Gastroesophageal sphincter (tissue), 4 donors: ENCODE data around the gene NFIX. TPM values are rescaled to one million over a fixed set of nuclear protein-coding genes. Genes with fewer than 3 reads are reported as not detected.

Experiments
- ATAC-seq: fragments of 150-250 bp; one replicate; pipeline ENCODE4 v1.9.1; 2016; ENCODE audit warnings: mild to moderate bottlenecking, moderate library complexity
- H3K27ac ChIP-seq, 4 donors: fragments of 200-600 bp; sonication (generic) in 3 of 4; 1 replicate in 3 of 4; 2 replicates in 1 of 4; pipeline ENCODE4 v1.5.1; 2016 to 2019
- H3K27me3 ChIP-seq: fragments of 200-600 bp; sonication (generic); one replicate; pipeline ENCODE4 v1.5.1; 2019
- H3K36me3 ChIP-seq, 2 donors: fragments of 200-600 bp; sonication (generic); one replicate each; pipeline ENCODE4 v1.5.1; 2019; ENCODE audit warnings: control low read depth in 1 of 2
- H3K4me1 ChIP-seq, 3 donors: fragments of 200-600 bp; sonication (generic); 1 replicate in 2 of 3; 2 replicates in 1 of 3; pipeline ENCODE4 v1.5.1; 2016 to 2019; ENCODE audit warnings: control low read depth in 2 of 3
- H3K4me3 ChIP-seq, 2 donors: fragments of 200-600 bp; sonication (generic); one replicate each; pipeline ENCODE4 v1.5.1; 2019; ENCODE audit warnings: mild to moderate bottlenecking in 1 of 2, moderate library complexity in 1 of 2
- H3K9me3 ChIP-seq, 3 donors: fragments of 200-600 bp; sonication (generic); one replicate each; pipeline ENCODE4 v1.5.1; 2017 to 2019; ENCODE audit warnings: control low read depth in 2 of 3
- CTCF ChIP-seq, 4 experiments: fragments of 200-600 bp in 2 of 4; fragments of 450-650 bp in 2 of 4; sonication (generic) in 1 of 4; IDR thresholded peaks; one replicate each; pipeline ENCODE4 v1.5.1; 2017 to 2019; ENCODE audit warnings: antibody characterized with exemption in 4 of 4, mild to moderate bottlenecking in 2 of 4, moderate library complexity in 2 of 4
- EP300 ChIP-seq: sonication (generic); formaldehyde crosslinking; IDR thresholded peaks from one replicate; pipeline ENCODE4 v1.6.1; 2017; ENCODE audit warnings: antibody characterized with exemption, mild to moderate bottlenecking
- POLR2A ChIP-seq, 2 donors: fragments of 450-650 bp; IDR thresholded peaks; one replicate each; pipeline ENCODE4 v1.6.1; 2017; ENCODE audit warnings: antibody characterized with exemption in 2 of 2, mild to moderate bottlenecking in 2 of 2, moderate library complexity in 1 of 2
- POLR2AphosphoS5 ChIP-seq: sonication (generic); formaldehyde crosslinking; IDR thresholded peaks from one replicate; pipeline ENCODE4 v1.6.1; 2017; ENCODE audit warnings: antibody characterized with exemption
- WGBS, 2 donors: methylation state at CpG; one replicate each; pipeline ENCODE4 v1.1.5; 2018; ENCODE audit warnings: low coverage in 1 of 2; 5-methylcytosine and 5-hydroxymethylcytosine counted together
- total RNA-seq, 4 donors: library from RNA; depleted of rRNA; stranded (reverse); fragments of >200 nt; gene quantifications; one replicate each; pipeline ENCODE4 v1.1.0, GENCODE V29; 2016

The NFIX gene
- total RNA-seq, 4 donors from 2014 or later: 44.7 to 145 (median 72.4) TPM

GRCh38 chr19:13029301-13029880 is 34.1 kb downstream of the NFIX start:
- no peak overlapping the region for H3K4me3 ChIP-seq
- H3K9me3 ChIP-seq: no peaks in the 10 kb centered on the region
- peak overlapping the region in 3 of 4 donors; percentile 33 to 98 (median 96) for H3K27ac ChIP-seq
- no peaks in the 10 kb centered on the region for H3K27me3 ChIP-seq
- peaks cover 15 to 100% (median 77%) of the 10 kb centered on the region in 3 donors for H3K4me1 ChIP-seq
- TF ChIP-seq EP300 (no peak), CTCF (IDR thresholded peaks at IDR 0.05) (no peak), POLR2A (IDR thresholded peaks at IDR 0.05) (no peak), POLR2AphosphoS5 (no peak)
- peaks cover 0 to 4% of the 10 kb centered on the region in 2 donors for H3K36me3 ChIP-seq
- WGBS, 2 donors: 63 to 71% methylated on average over 3 to 8 of the region's 9 CpGs
- ATAC-seq: no peak

- Histone ChIP-seq H3K4me1 (peaks cover 17 to 100% (median 76%) of the 10 kb centered on the region in 3 donors), H3K9me3 (no peaks in the 10 kb centered on the region), H3K36me3 (peaks cover 0 to 4% of the 10 kb centered on the region in 2 donors), H3K27ac (peak overlapping the region in 3 of 4 donors; percentile 33 to 98 (median 96)), H3K27me3 (no peaks in the 10 kb centered on the region), H3K4me3 (no peak overlapping the region)
- ATAC-seq: no peak
- peak in 3 of 4 experiments; percentile 17 to 57 (median 47) for TF ChIP-seq CTCF (IDR thresholded peaks at IDR 0.05)
- TF ChIP-seq POLR2AphosphoS5: no peak
- 33 to 73% methylated on average over 3 to 4 of the region's 10 CpGs for WGBS, 2 donors
These were observed 34.6 kb downstream of the NFIX start for GRCh38 chr19:13029893-13030292.

- Histone ChIP-seq H3K27me3 (no peaks in the 10 kb centered on the region), H3K9me3 (no peaks in the 10 kb centered on the region), H3K4me3 (no peak overlapping the region), H3K36me3 (no peaks in the 10 kb centered on the region), H3K27ac (peak overlapping the region; percentile 12 to 98 (median 90)), H3K4me1 (peaks cover 27 to 100% (median 77%) of the 10 kb centered on the region in 3 donors)
- no peak for TF ChIP-seq POLR2A (IDR thresholded peaks at IDR 0.05)
- TF ChIP-seq EP300: no peak
- peak; percentile 30 for TF ChIP-seq POLR2AphosphoS5
- WGBS, 2 donors: 29 to 42% methylated on average over 4 to 12 of the region's 12 CpGs
- peak; percentile 35 for ATAC-seq
These were observed 36.8 kb downstream of the NFIX start for GRCh38 chr19:13031917-13032623.

- H3K27me3 ChIP-seq: no peaks in the 10 kb centered on the region
- no peaks in the 10 kb centered on the region for H3K36me3 ChIP-seq
- WGBS, 2 donors: 81 to 86% methylated on average over 4 to 13 of the region's 13 CpGs
- TF ChIP-seq CTCF (IDR thresholded peaks at IDR 0.05): no peak
- TF ChIP-seq POLR2A (IDR thresholded peaks at IDR 0.05): no peak
- TF ChIP-seq EP300: no peak
- no peak for TF ChIP-seq POLR2AphosphoS5
- H3K4me1 ChIP-seq: peaks cover 34 to 100% (median 78%) of the 10 kb centered on the region in 3 donors
- no peak overlapping the region for H3K4me3 ChIP-seq
- H3K27ac ChIP-seq: peak overlapping the region; percentile 12 to 98 (median 90)
- H3K9me3 ChIP-seq: no peaks in the 10 kb centered on the region
- no peak for ATAC-seq
These were observed 37.6 kb downstream of the NFIX start for GRCh38 chr19:13032837-13033236.

- Histone ChIP-seq H3K4me1 (peaks cover 37 to 100% (median 81%) of the 10 kb centered on the region in 3 donors), H3K36me3 (no peaks in the 10 kb centered on the region), H3K27ac (peak overlapping the region; percentile 32 to 98 (median 90)), H3K27me3 (no peaks in the 10 kb centered on the region), H3K9me3 (no peaks in the 10 kb centered on the region), H3K4me3 (no peak overlapping the region)
- no peak for ATAC-seq
- TF ChIP-seq CTCF (IDR thresholded peaks at IDR 0.05) (peak in 1 of 4 experiments; percentile 32), EP300 (no peak)
- WGBS, 2 donors: 80 to 100% methylated on average over 1 of the region's 1 CpG
These were observed 38.0 kb downstream of the NFIX start for GRCh38 chr19:13033244-13033643.
